ENCODE results near the gene ZMYND11.
A peak's percentile ranks its signal among the peaks of the same experiment; 100 is the strongest.
"Not testable (repeated sequence)": the region's sequence is repeated elsewhere in the genome, so short reads cannot be mapped to it uniquely, and the experiment has no call there.

The ZMYND11 gene

DNA sequence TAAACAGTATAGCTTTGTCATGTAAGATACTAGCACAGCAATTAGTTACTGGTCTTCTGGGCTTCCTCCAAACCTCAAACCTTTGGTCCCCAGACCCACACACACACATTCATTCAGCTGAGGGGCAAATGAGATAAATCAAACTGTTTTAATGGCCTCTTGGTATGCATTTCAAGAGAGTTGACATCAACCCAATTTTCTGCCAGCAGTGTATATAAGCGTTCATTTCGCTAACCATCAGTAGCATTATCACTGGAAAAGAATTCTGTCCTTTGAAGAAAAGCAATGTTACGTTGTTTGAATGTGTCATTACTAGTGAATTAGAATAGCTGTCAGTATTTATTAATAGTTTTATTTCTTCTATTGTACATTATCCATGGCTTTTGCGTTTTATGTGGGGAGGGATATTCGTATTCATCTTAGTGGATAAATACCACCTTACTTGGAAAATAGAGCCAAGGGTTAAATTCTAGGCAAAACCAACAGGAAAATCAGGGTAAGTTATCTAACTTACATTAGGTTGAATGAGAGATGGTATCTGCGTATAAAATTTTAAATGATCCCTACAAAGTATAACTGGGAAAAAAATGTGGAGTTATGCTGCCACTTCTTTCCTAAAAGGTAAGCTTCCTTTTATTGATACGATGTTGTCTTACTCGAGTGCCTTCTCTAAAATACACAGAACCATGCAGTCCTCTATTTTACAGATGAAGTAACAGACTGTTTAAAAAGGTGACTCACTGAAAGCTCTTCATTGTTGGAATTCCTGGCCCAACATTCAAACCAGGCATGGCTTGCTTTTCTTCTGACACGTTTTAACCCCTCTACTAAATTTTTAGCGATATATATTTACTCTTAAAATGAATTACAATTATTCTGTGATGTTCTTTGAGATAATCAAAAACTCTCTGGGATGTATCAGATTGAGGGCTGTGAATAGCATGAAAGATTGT, 2.0 kb upstream of the ZMYND11 start:
- no peak for DNase-seq (ENCODE audit: low read depth in 2 of 2)

DNA sequence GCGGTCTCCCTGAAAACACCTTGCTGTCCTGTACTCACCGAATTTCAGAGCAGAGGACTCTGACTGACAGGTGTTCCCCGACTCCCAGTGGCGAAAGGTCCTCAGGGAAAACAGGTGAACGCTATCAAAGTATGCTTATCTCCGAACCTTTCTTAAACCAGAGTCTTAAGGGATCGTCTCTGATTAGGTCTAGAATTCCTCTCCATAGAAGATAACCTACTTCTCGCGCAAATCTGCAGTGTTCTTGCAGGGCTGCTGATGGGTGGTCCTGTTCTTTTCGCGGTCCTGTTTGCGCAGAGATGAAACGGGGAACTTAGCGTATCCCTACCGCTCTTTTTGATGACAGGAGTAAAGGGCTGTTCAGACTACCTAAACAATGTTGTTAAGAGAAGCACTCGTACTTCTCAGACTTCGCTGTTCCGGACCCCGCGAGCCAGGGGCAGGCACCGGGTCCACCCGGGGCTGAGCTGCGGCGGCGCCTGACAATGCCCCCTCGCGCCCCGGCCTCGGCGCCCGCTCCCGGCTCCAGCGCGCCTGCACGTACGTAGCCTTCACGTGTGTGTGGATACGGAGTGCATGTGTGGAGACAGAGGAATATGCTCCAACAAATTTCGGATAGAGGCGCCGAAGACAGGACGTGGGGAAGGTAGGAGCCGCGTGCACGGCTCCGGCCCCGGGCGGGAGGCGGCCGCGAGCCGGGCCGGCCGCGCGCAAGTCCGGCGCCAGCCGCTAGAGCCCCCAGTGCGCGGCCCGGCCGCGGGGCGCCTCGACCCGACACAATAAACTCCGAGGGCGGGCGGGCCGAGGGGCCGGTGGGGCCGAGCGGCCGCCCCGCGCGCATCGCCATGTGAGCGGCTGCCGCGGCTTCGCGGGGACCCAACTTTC, 766 bp upstream of the ZMYND11 start:
- DNase-seq (ENCODE audit: low read depth in 2 of 2) = peak in 1 of 2 donors; percentile 13

DNA sequence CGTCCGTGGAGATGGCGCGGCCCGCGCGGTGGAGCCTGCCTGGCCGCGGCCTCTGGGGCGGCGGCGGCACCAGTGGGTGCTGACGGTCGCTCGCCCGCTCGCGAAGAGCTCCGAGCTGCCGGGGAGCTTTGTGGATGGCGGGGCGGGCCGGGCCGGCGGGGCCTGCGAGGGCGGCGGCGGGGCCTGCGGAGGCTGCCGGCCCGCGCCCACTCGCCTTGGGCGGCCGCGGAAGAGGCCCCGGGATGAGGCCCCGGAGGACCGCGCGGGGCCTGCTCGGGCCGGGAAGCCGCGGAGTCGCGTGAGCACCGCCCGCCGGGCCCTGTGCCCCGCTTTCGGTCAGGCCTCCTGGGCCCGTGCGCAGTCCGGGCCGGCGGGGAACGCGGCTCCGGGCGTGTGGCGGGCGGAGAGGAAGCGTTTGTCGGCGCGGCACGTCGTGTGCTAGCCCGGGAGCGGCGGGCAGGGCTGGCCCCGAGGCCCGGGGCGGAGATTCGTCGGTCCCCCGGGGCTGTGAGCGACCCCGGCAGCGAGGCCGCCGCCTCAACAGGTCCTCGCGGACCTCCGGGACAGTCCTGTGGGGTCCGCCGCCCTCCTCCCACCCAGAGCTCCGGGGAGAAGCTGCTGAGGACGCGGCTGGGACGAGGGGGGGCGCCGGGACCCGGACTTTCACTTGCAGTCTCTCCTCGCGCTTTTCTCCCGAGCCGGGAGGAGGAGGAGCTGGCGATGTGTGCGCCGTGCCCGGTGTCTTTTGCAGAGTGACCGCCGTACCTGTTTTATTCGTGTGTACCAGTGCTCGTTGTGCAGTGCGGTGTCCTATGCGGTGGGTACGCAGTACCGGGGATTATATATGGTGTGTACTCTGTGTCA, 578 bp downstream of the ZMYND11 start:
- DNase-seq (ENCODE audit: low read depth in 2 of 2) = peak in 1 of 2 donors; percentile 39

DNA sequence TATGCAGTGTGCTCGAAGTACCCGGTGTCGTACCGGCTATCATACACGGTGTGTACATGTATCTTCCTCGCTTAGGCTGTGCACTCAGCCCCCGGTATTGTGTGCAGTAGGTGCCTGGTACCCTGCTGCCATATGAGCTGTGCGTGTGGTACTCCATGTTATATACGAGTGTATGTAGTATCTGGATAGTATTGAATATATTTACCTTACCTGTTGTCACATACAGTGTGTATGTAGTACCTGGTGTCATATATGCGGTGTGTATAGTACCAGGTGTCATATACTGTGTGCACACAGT, 1.2 kb downstream of the ZMYND11 start:
- DNase-seq (ENCODE audit: low read depth in 2 of 2) = no peak

DNA sequence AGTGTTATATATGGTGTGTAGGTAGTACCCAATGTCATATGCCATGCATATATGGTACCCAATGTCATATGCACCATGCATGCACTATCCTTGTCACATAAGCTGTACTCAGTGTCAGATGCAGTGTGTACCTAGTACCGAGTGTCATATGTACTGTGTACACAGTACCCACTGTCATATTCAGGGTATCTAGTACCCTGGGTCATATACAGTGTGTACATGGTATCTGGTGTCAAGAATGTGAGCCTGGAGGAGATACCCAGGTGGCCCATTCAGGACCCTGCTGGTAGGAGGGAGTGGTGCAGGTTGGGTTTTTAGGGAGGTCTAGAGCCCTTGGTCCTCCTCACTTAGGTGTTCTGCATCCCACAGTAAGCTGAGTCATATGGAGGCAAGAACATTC, 1.8 kb downstream of the ZMYND11 start:
- peak in 1 of 2 donors; percentile 17 for DNase-seq (ENCODE audit: low read depth in 2 of 2)

DNA sequence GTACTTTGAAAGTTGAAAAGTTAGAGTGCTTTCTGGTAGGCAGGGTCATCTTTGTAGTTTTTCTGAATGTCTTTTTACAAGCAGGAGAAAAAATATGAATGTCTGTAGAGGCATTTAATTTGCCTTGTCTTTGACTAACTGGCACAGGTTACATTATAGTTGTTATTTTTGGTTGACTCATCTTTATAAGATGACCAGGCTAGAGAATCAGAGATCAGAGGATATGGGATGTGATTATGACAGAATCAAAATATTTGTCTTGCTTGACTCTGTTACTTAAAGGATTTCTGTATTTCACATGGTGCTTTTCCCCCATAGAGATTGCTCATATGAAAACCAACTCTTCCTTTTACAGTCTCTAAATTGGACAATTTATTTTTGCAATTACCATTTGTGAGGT, 2.4 kb downstream of the ZMYND11 start:
- no peak for DNase-seq (ENCODE audit: low read depth in 2 of 2)

DNA sequence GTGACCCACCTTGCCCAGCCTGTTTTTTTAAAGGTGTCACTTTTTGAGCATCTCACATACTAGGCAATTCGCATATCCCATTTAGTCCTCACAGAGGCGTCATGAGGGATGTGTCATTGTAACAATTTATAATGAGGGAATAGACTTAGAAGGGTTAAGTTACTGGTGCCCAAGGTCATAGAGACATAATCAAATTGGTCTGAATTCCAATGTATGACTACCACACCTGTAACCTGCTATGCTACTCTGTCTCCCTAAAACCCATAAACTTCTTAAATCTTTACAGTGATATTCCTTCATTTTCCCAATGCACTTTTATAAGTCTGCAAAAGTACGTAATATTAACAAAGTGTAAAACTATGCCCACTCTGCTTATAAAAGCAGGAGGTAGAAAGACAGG, 7.1 kb downstream of the ZMYND11 start:
- DNase-seq (ENCODE audit: low read depth in 2 of 2) = no peak

DNA sequence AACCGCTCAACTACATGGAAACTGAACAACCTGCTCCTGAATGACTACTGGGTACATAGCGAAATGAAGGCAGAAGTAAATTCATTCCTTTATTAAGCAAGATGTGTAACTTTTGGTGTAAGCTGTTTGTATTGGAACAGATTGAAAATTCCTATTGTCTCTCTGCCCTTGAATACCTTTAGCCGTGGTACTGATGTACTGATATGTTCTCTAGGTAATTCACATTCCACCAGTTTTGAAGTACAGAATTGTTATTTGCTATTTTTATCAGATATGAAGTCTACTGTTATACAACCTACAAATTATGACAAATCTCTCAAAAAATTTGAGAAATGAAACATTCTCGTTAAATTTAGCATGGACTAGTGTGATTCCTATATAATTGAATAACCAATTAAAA, 17.7 kb downstream of the ZMYND11 start:
- no peak for DNase-seq (ENCODE audit: low read depth in 2 of 2)

DNA sequence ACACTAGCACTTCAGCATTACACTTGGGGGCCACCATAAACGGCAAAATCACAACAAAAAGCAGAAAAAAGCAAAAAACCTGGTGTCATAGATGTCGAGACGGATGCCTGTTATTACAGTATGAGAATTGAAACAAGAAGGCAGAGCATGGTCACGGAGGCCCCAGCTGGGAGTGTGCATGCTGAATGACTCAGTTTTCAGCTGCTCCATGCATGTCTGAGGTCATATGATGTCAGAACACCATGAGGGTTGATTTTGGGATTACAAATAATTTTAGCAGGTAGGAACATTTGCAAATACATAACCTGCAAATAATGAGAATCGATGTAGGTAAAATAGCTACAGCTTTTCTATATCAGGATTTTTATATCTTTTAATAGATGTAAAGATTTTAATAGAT, 19.1 kb downstream of the ZMYND11 start:
- no peak for DNase-seq (ENCODE audit: low read depth in 2 of 2)

DNA sequence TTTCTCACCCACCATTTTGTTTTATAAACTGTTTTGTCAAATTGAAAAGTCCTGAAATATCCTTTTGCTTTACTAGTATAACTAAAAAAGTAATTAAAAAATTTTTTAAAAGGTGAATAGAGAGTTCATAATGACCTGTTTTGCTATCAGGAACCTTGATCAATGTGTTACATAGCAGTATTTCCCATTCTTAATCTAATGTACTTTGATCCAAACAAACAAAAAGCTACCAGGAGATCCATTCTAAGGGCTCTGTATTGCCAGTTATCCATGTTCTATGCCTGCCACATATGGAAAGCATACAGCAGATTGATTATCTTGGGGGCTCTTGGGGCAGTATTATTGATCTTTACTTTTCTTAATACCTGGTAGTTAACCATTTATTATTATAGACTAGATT, 32.1 kb downstream of the ZMYND11 start:
- DNase-seq (ENCODE audit: low read depth in 2 of 2) = no peak

DNA sequence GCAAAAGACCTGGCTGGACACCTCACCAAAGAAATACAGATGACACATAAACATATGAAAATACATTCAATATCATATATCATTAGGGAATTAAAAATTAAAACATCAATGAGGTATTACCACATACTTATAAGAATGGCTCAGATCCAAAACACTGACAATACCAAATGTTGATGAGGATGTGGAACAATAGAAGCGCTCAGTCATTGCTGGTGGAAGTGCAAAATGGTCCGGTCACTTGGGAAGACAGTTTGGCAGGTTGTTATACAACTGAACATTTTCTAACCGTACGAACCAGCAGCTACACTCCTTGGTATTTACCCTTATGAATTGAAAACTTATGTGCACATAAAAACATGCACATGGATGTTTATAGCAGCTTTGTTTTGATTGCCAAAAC, 38.5 kb downstream of the ZMYND11 start:
- DNase-seq (ENCODE audit: low read depth in 2 of 2) = no peak

DNA sequence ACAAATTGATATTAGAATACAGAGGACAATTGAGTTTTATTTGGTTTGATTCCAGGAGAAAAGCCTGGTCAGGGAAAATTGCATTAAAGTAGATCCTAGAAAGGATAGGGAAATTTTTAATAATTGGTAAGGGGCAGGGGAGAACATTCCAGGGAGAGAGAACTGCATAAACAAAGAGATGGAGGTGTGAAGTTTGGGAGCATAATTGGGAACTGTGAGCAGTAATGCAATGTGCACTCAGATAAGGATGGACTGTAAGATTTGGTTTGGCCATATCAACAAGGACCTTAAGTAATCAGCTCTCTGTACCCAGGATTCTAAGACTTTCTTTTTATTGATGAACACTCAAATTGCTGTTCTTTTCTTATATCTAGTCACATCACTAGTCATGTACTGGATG, 41.4 kb downstream of the ZMYND11 start:
- no peak for DNase-seq (ENCODE audit: low read depth in 2 of 2)

DNA sequence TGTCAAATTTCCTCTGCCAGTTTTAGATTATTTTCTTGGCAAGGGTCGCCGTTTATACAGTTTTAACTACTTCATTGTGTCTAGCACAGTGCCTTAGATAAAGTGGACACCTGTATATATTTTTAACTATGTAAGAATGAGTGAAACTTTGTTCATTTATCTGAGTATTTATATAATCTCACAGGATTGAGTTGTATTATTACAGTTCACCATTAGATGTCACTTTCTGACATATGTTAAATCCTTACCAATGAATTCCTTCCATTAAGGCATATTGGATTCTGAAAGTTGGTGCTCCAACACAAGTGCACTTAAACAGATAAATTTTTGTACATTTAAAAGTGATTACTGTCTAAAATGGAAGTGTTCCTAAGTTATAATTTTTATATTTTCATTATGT, 43.0 kb downstream of the ZMYND11 start:
- DNase-seq (ENCODE audit: low read depth in 2 of 2) = no peak

DNA sequence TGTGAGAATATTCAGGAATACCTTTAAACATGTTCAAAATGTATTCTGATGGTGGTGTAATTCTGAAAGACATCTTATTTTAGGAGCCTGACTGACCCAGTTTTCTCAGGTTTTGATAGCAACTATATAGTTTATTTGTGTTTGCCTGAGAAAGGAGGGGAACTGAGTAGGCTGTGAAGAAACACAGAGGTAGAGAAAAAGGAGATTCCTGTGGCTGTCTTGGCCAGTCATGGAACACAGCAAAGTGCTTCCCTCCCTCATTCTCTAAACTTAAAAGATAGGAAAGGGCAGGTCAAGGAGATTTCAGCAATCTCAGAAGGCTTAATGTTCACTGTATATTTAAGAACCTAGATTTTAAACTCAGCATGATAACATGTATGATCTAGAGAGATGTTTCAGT, 43.5 kb downstream of the ZMYND11 start:
- DNase-seq (ENCODE audit: low read depth in 2 of 2) = no peak

DNA sequence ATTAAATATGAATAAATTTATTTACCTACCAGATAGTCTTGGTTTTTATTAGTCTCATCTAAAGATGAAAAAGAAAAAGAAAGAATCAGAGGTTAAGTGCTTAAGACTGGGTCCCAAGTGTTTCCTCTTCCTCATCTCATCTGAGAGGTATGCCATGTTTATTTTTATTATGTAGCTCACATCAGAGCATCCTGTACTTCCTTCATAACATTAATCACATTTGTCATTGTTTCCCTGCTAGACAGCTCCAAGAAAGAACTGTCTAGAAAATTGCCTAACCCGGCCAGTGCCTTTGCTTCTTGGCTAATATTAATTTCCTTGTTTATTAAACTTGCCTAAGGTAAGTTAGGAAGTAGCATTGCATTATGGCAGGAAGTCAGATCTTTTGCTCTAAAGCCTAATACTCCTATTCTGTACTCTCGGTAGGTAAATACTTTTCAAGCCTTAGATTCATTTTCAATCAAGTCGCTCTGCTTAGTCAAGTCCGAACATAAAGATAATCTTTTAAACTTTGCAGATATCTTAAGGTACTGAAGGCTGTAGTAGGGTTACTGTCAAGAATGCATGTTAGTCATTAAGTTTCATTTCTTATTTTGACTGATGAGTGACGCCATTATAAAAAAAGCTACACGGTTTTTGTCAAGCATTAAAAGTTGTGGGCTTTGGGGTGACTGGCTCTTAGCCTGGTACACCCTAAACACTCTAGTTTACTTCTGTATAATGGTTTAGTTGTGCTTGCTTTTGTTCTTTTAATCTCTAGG, 47.4 kb downstream of the ZMYND11 start:
- no peak for DNase-seq (ENCODE audit: low read depth in 2 of 2)

DNA sequence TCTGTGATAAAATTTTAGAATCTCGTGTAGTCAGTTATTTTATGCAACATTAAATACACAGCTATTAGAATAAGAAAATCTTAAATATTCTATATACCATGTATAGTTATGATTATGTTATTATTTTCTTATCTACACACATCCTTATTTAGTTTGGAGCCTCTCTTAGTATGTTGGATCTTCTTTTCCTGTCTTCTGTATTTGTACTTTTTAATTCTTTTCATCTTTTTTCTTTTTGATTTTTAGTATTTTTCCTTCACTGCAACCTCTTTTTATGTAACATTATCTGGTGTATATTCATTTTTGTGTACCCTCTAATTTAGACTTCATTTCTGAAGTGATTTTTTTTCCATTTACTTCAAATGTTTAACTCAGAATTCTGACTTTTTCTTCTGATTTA, 48.9 kb downstream of the ZMYND11 start:
- DNase-seq (ENCODE audit: low read depth in 2 of 2) = no peak

DNA sequence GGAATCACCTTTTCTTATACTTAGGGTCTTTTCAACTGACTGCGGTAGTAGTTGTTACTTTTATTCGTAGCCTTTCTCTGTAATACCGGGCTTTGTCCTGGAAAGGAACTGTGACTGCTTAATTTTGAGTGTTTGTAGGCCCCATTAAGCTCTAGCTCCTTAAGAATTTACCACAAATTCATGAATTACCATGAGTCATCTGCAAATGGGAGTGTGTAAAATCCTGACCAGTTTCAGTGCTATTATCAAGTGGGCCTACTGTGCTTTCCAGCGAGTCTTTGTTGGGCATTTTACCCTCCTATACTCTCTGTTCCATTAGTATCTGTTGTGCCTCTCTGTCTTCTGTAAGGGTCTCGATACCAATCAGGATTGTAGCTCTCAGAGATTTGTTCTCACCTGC, 49.7 kb downstream of the ZMYND11 start:
- DNase-seq (ENCODE audit: low read depth in 2 of 2) = no peak

DNA sequence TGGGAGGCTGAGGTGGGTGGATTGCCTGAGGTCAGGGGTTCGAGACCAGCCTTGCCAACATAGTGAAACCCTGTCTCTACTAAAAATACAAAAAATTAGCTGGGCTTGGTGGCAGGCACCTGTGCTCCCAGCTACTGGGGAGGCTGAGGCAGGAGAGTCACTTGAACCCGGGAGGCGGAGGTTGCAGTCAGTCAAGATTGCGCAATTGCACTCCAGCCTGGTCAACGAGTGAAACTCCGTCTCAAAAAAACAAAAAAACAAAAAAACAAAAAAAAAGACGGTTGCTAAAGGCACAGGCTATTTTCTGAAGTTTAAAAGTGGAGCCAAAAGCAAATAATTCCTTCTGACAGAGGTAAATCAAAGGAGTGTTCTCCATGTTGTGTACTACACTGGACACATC, 50.3 kb downstream of the ZMYND11 start:
- not testable (repeated sequence) for DNase-seq (ENCODE audit: low read depth in 2 of 2)

DNA sequence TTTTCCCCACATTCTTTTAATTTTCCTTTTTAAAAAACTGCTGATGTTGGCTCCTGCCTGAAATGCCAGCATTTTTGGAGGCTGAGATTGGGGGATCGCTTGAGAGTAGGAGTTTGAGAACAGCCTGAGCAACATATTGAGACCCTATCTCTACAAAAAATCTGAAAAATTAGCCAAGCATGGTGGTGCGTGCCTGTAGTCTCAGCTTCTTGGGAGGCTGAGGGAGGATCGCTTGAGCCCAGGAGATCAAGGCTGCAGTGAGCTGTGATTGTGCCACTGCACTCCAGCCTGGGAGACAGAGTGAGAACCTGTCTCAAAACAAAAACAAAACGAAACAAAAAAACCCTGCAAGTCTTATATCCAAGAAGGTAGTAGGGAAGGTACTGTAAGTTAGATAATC, 51.7 kb downstream of the ZMYND11 start:
- DNase-seq (ENCODE audit: low read depth in 2 of 2) = no peak

DNA sequence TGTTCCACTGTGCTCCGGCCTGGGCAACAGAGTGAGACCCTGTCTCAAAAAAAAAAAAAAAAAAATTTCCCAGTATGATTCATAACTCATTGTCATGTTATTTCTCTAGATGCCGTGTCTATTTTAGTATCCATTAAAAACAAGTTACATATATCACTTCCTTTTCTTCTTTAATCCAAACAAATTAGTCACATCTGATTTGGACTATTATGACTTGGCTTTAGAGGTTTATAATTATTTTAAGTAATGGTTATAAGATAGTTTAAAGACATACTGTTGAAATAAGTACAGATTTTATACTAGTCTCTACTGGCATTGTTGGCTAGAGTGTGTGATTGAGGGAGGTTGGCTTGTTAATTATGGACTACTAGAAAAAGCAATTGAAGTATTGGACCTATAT, 53.3 kb downstream of the ZMYND11 start:
- no peak for DNase-seq (ENCODE audit: low read depth in 2 of 2)

DNA sequence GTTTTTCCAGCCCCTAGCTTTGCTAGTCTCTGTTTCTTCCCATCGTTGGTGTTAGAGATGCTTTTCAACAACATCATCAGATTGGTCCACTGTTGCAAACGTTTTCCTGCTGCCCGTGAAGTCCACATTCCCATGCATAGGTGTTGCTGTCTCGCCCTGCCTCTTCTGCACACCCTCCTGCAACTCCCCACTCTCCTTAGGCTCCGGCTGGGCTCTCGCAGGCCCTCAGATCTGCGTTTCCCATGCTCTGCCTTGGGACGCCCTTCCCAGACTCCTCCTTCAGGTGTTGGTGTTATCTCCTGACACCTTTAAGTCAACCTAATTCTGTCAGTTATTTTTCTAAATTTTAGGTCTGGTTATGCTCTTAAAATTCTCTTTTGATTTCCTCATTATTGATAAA, 55.0 kb downstream of the ZMYND11 start:
- DNase-seq (ENCODE audit: low read depth in 2 of 2) = no peak
